ENCODE results near the gene ZNF17. TPM values are rescaled to one million over a fixed set of nuclear protein-coding genes. Genes with fewer than 3 reads are reported as not detected.
A peak's percentile ranks its signal among the peaks of the same experiment; 100 is the strongest.

Gene ZNF17
- total RNA-seq (2013), result 8.3 TPM
- polyA plus RNA-seq (1 to 10 TPM; 1.4 to 3.3 (median 2.3) TPM), polyA minus RNA-seq (5.3 and 6.7 TPM in 2 replicates), total RNA-seq (2.0 to 7.4 (median 3.6) reads per million in 11 experiments)

GRCh38 chr19:57410877-57411671 is at the start of gene ZNF17:
Gene ZNF17 (plus strand): TSS chr19:57411161. CDS start chr19:57413616, 2,455 bp downstream.
- WGBS (ENCODE audit: insufficient coverage), result under 1% methylated on average over 52 of the region's 55 CpGs
- Mint-ChIP-seq H3K27me3 (ENCODE audit: low read depth in 3 of 3) (peaks cover 0 to 3% (median 0%) of the 10 kb centered on the region in 3 donors), H3K4me1 (peaks cover 14% of the 10 kb centered on the region), H3K36me3 (peaks cover 27 to 37% of the 10 kb centered on the region in 2 donors), H3K9me3 (peaks cover 14 to 31% (median 21%) of the 10 kb centered on the region in 7 donors), H3K4me3 (peak within 1 kb of the TSS; percentile 94 to 96), H3K27ac (peak within 1 kb of the TSS; percentile 23 to 95 (median 78))
- Histone ChIP-seq H3K9ac (ENCODE audit: insufficient read depth, low read length, poor library complexity, severe bottlenecking) (peak within 1 kb of the TSS; percentile 79), H2AFZ (ENCODE audit: insufficient read depth, low read depth, low read length, poor library complexity, severe bottlenecking) (peak within 1 kb of the TSS; percentile 96), H3K27ac (ENCODE audit: low read depth in 1 of 2, low read length in 2 of 2) (peak within 1 kb of the TSS; percentile 10 to 81), H3K27me3 (ENCODE audit: control insufficient read depth in 2 of 2, insufficient read depth in 2 of 2, low read length in 2 of 2) (no peaks in the 10 kb centered on the region), H4K20me1 (ENCODE audit: insufficient read depth, low read length) (no peaks in the 10 kb centered on the region), H3K4me1 (ENCODE audit: control insufficient read depth in 1 of 2, insufficient read depth in 2 of 2, low read length in 2 of 2) (peaks cover 14 to 17% of the 10 kb centered on the region in 2 donors), H3K9me3 (replicated peaks in 1 of 2; ENCODE audit: control insufficient read depth in 1 of 2, insufficient read depth in 1 of 2, low read length in 2 of 2) (peaks cover 13 to 29% of the 10 kb centered on the region in 2 donors), H3K79me2 (ENCODE audit: insufficient read depth, low read length) (peaks cover 24% of the 10 kb centered on the region), H3K4me3 (replicated peaks in 1 of 3; ENCODE audit: low read depth in 2 of 3, low read length in 3 of 3) (peak within 1 kb of the TSS; percentile 77 to 95 (median 91)), H3K4me2 (replicated peaks; ENCODE audit: extremely low read depth, low read length, poor library complexity, severe bottlenecking) (peak within 1 kb of the TSS; percentile 95), H3K36me3 (replicated peaks in 1 of 2; ENCODE audit: control insufficient read depth in 1 of 2, insufficient read depth in 2 of 2, low read length in 2 of 2) (peaks cover 17 to 34% of the 10 kb centered on the region in 2 donors)
- TF ChIP-seq, protein P1, sequence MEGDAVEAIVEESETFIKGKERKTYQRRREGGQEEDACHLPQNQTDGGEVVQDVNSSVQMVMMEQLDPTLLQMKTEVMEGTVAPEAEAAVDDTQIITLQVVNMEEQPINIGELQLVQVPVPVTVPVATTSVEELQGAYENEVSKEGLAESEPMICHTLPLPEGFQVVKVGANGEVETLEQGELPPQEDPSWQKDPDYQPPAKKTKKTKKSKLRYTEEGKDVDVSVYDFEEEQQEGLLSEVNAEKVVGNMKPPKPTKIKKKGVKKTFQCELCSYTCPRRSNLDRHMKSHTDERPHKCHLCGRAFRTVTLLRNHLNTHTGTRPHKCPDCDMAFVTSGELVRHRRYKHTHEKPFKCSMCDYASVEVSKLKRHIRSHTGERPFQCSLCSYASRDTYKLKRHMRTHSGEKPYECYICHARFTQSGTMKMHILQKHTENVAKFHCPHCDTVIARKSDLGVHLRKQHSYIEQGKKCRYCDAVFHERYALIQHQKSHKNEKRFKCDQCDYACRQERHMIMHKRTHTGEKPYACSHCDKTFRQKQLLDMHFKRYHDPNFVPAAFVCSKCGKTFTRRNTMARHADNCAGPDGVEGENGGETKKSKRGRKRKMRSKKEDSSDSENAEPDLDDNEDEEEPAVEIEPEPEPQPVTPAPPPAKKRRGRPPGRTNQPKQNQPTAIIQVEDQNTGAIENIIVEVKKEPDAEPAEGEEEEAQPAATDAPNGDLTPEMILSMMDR (IDR thresholded peaks at IDR 0.05), result no peak
- intact Hi-C loops (cut with micrococcal nuclease), result loop anchor here (1.0 to 5.0 kb wide), 5 partner anchors 20 to 221 kb away; partner anchors contain the start of genes ZNF749 (in 2 of the 2), ZNF211 (in 1 of the 2), ZNF548 (in 1 of the 2) and ZNF772 (in 1 of the 2)
- peak; percentile 87 to 94 (median 90) for DNase-seq

- Histone ChIP-seq H4K20me1 (ENCODE audit: insufficient read depth, low read length) (no peaks in the 10 kb centered on the region), H3K9ac (ENCODE audit: insufficient read depth, low read length, poor library complexity, severe bottlenecking) (peak overlapping the region; percentile 42), H3K27me3 (ENCODE audit: control insufficient read depth in 2 of 2, insufficient read depth in 2 of 2, low read length in 2 of 2) (no peaks in the 10 kb centered on the region), H3K4me2 (replicated peaks; ENCODE audit: extremely low read depth, low read length, poor library complexity, severe bottlenecking) (peak overlapping the region; percentile 79), H3K27ac (ENCODE audit: low read depth in 1 of 2, low read length in 2 of 2) (peak overlapping the region in 1 of 2 donors; percentile 89), H3K79me2 (ENCODE audit: insufficient read depth, low read length) (peaks cover 10% of the 10 kb centered on the region), H2AFZ (ENCODE audit: insufficient read depth, low read depth, low read length, poor library complexity, severe bottlenecking) (peak overlapping the region; percentile 92), H3K4me1 (ENCODE audit: control insufficient read depth in 1 of 2, insufficient read depth in 2 of 2, low read length in 2 of 2) (peaks cover 12 to 14% of the 10 kb centered on the region in 2 donors), H3K36me3 (replicated peaks in 1 of 2; ENCODE audit: control insufficient read depth in 1 of 2, insufficient read depth in 2 of 2, low read length in 2 of 2) (peaks cover 0 to 17% of the 10 kb centered on the region in 2 donors), H3K9me3 (replicated peaks in 1 of 2; ENCODE audit: control insufficient read depth in 1 of 2, insufficient read depth in 1 of 2, low read length in 2 of 2) (peaks cover 44 to 75% of the 10 kb centered on the region in 2 donors), H3K4me3 (replicated peaks in 1 of 3; ENCODE audit: low read depth in 2 of 3, low read length in 3 of 3) (peak overlapping the region in 1 of 3 experiments; percentile 76)
- DNase-seq, result no peak
- H3K4me1 Mint-ChIP-seq, result peaks cover 10% of the 10 kb centered on the region
- intact Hi-C loops (cut with micrococcal nuclease), result loop anchor here (2.0 to 10.0 kb wide), 4 partner anchors 26 to 822 kb away; partner anchors contain the start of genes ZNF274 (in 1 of the 2), ZNF329 (in 1 of the 2), ZNF548 (in 1 of the 2) and ZNF749 (in 1 of the 2)
- H3K9me3 Mint-ChIP-seq, result peaks cover 30 to 87% (median 81%) of the 10 kb centered on the region in 7 donors
- WGBS (ENCODE audit: insufficient coverage), result no CpG with 5 or more reads among the region's 2 CpGs
- H3K27me3 Mint-ChIP-seq (ENCODE audit: low read depth in 3 of 3), result peaks cover 1 to 6% (median 4%) of the 10 kb centered on the region in 3 donors
- peak overlapping the region in 1 of 2 donors; percentile 72 for H3K4me3 Mint-ChIP-seq
- TF ChIP-seq, protein P1 (IDR thresholded peaks at IDR 0.05), result no peak
- peaks cover 19 to 34% of the 10 kb centered on the region in 2 donors for H3K36me3 Mint-ChIP-seq
- peak overlapping the region in 1 of 7 donors; percentile 97 for H3K27ac Mint-ChIP-seq
Measured at GRCh38 chr19:57362419-57362818, 48.5 kb upstream of the ZNF17 start.
